Activated CD4-positive, alpha-beta T cell treated with anti-CD3 and anti-CD28 coated beads, Interleukin-2, Interleukin-4, amounts not matched to agents 100 ng/mL and 50 ng/mL, durations not matched to agents 16 hours and 8 hours (primary cell): Measurements from ENCODE around the gene NUP188.
A peak's percentile ranks its signal among the peaks of the same experiment; 100 is the strongest.

Experiments used
- DNase-seq: peaks from one replicate; pipeline ENCODE4 v3.0.0-alpha.2; 2020; ENCODE audit warnings: low spot score

The NUP188 gene

DNA sequence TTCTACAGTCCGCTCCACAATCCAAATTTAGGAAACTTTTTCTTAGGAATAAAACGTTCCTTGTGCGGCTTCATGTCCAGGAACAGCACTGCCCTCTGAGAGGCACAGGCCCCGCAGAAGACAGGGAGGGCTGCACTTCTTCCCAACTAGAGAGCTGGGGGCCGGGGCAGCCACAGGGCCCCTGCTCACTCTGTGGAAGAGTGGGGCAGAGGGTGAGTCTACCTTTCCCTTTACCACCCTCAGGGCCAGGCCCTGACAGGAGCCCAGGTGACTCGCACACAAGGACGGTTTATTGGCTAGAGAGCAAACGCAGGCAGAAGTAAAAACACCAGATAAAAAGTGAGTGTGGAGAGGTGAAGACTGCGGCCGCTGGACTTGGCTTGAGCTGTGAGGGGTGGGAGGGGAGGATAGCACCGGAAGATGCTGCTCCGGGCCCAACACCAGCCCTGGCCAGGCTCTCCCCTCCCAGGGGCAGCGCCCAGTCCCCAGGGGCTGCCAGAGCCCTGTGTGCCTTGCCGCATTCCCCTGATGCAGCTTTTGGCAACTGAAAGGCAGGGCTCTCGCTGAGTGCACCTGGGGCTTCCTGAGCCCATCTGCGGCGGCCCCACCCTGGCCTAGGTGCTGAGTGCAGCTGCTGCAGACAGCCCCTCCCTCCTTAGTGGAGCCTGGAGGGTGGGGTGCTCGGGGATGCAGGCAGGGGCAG is 60.4 kb downstream of the NUP188 start:
- no peak for DNase-seq

DNA sequence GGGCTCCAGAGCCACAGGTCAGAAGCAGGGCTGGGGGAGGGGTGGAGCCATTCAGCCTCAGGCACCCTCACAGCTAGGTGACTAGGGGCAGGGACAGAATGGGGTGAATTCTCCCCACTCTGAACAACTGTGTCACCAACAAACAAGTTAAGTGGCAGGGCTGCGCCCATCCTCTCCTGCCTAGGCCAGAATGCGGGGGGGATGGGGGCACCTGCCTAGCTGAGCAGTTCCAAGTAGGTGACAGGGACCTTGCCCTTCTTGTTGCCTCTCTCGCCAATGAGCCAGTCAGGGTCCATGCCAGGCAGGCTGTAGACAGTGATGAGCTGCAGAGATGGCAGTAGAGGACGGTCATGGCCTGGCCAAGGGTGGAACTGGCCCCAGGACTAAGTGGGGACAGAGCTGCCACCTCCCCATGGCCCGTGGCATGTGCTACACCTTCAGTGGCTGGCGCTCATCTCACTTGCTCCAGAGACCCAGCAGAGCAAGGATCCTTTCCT is 61.0 kb downstream of the NUP188 start:
- DNase-seq: no peak

DNA sequence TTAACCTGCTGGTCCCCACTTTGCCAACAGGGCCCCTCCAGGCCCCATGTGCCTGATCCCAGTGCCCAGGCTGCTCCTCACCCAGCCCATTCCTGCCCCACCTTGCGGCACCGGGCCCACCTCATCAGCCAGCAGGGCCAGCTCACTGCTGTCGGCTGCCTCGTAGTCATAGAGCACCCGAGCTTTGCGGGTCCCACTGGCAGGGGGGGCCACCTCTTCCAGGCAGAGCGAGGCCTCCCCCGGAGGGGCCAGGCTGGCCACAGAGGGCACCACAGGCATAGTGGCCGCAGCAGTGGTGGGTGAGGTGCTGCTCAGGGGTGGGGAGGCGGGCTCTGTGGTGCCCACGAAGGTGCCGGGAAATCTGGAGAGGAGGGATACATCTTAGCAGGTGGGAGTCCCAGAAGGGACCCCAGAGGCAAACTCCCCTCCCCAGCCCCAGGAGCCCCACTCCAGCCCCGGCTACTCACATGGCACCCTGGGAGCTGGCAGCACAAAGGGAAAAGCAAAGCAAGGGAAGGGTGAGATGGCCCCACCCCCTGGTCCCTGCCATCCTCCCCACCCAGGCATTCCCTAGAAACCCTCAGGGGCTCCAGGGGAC is 61.6 kb downstream of the NUP188 start:
- no peak for DNase-seq

DNA sequence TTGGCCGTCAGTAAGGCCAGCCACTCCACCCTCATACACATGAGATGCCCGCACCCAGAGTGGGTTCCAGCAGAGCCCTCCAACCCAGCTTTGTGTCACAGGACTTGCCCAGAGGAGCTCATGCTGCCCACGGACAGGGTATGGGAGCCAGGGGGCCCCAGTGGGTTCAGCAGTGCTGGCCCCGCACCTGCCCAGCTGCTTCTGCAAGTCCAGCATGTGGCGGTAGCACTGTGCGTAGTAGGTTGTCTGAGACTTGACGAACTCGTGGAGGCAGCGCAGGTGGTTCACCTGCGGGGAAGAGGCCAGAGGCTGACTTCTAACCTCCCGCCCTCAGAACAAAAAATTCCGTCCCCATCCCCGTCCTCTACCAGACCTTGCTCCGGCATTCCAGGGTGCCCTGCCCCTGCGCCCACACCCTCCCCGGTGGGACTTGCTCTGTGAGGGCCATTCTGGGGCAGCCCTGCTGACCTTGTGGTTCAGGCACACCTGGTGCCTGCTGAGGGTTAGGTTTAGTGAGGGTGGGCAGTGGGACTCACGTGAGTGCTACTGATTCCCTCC is 62.2 kb downstream of the NUP188 start:
- DNase-seq: no peak

DNA sequence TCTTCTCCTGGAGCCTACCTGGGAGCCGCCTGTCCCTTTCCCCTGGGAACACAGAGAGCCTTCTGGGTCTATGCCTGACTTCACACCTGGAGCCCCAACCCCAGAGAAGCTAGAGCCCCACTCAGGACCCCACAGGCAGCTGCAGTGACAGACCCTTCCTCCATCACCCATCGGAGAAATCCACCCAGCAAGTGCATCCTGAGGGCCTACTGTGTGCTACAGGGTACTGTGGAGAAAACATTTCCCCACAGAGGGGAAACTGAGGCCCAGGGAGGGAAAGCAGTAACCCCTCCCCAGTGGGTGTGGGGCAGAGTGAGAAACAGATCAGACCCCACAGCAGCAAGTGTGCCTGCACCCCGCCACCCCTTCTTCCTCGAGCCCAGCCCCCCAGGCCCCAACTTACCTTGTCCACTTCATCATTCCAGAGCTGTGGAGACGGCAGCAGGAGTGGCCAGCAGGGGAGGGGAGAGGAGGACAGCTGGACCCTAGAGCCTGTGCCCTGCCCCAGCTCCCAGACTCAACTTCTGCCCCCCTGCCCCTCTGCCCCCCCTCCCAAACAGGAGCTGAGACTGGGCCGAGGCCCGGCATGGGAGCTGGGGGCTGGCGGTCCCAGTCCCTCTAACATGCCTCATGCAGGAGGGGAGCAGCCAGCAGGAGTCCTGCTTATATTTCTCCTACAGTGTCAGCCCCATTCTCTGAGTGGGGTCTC is 62.9 kb downstream of the NUP188 start:
- no peak for DNase-seq

DNA sequence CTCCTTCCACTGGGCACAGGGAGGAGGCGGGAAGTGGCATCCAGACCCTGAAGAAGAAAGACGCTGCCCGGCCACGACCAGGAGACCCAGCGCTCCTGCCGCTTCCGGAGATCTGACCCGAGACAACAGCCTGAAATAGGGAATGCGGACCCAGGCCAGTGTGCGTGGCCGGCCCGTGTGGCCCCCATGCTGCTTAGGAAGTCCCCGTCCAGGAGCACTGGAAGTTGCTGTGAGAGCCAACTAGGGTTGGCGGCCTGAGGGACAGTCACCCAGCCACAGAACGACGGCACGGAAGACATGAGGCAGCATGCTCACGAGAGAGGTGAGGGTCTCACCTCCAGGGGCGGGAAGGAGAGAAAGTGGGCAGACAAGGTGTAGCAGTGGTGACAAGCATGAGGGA is 63.7 kb downstream of the NUP188 start:
- no peak for DNase-seq

DNA sequence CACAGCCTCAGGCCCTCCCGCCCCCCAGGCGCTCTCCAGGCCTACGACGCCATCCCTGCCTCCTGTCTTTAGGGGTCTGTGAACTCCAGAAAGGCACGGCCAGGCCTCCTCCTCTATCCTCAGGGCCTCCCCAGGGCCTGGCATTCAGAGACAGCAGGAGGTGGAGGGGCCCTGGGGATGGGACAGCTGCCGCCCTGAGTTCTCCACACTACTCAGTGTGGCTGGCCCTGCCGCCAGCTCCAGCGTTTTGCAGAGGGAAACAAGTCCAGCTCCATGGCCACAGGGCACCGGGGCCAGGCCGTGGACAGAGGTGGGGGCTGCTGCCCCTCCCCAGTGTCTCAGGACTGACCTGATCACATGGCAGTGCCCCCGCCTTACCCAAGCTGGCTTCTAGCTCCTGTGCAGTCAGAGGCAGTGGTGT is 64.3 kb downstream of the NUP188 start:
- no peak for DNase-seq

DNA sequence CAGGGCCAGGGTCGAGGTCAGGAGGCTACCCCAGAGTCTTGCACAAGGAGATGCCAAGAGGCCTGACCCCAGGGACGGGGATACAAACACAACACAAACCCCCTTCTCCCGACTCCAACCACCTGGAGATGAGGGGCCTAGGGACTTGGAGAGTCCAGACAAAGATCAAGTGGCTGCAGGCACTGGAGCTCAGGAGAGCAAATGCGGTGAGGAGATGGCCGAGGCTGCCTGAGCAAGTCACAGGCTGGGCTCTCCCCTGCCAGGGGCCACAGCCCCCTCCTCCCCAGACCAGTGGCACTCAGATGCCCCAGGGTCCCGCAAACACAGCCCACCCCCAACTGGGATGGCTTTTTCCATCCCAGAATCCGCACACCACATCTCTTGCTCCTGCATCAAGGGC is 64.8 kb downstream of the NUP188 start:
- DNase-seq: no peak

DNA sequence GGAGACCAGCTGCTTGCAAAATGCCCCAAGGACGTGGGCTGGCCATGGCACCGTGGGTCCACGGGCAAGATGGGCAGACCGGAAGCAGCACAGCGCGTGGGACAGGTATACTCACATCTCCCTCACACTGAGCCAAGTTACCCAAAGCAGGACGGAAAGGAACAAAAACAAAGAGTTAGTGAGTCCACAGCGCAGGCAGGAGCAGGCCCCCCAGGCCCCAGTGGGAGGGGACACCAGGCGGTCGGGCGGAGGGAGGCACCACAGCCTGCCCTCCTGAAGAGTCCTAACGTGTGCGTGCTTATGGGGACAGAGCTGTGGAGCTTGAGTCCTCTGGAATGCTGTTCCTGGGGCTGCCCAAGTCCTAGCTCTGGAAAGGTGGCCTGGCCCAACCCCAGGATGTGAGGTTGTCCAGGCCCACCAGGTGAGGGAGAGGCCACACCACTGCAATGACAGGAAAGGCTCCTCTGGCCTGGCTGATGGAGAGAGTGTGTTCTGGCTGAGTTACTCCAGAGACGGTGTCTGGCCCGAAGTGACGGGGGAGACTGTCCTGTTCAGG is 65.5 kb downstream of the NUP188 start:
- DNase-seq: no peak

DNA sequence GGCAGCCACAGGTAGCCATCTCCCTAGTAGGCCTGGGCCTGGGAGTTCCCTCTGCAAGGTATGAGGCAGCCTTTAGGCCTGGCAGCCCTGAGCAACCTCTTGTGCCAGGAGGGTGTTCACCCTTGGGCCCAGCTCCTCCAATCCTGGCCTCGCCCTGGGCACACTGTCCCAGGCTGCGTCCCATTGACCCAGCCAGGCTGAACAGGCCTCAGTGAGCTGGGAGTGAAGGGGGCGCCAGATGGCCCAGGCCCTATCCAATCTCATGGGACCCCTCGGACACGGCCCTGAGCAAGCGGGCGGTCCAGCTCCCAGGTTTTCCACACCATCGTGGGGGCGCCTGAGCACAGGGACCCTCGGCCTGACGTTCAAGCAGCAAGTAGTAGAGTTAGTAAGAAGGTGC is 66.2 kb downstream of the NUP188 start:
- DNase-seq: no peak

DNA sequence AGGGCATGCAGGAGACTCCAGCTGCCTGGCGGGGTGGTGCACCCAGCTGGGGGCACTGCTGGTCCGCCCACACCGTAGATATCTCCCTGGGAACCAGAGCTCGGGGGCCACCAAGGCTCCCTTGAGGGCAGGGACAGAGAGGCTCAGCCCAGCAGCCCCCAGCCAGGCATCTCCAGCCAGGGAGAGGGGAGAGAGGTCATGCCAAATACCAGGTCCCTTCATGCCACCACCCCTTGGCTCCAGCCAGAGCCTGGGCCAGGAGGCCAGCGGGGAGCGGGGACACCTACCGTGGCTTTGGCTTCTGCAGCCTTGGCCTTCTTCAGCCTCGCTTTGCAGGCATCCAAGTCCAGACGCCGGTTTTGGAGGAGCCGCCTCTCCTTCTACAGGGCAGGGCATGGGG is 66.6 kb downstream of the NUP188 start:
- no peak for DNase-seq

DNA sequence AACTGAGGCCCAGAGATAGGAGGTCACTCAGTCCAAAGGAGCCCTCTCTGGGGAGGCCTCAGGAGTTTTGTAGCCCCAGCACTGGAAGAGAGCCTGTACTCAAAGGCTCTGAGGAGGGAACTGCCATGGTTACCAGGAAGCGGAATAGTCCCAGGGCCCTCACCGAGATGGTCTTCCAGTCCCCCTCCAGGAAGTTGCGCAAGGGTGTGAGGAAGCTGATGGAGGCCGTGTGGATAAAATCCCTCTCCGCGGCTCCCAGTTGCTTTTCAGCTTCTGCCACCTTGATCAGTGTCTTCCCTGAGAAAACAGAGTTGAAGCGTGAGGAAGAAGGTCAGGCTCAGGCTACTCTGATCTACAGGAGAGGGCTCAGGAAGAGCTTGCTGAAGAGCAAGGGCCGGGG is 67.1 kb downstream of the NUP188 start:
- no peak for DNase-seq

DNA sequence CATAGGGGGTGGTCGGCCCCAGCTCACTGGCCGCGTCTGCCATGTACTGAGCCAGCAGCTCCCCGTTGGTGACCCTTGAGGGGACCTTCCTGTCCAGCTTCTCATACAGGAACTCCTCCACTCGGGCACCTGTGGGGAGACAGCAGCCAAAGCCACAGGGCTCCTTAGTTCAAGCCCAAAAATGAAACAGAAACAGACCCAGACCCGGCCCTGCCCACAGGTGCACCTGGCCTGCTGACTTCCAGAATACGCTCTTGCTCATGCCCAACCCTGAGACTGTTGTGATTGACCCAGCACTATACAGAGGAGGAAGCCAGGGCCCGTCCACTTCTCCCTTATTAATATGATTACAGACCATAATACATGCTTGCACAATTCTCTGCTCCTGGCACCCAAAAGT is 73.6 kb downstream of the NUP188 start:
- no peak for DNase-seq

DNA sequence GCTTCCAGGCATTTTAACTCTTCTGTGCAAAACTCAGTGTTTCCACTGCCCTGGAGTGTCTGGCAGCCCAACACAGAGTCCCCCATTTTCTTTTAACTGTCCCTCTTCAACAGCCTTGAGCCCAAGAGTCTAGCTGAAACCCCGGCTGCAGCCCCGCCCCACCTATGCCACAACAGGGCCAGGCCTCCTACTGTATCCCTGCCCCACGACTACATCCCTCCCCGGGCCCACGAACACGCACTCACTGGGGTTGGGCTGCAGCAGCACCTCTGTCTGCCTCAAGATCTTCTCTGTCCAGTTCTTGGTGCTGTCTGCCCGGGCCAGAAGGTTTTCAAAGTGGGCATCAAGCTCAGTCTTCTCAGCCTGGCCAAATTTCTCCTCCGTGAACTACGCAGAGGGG is 74.5 kb downstream of the NUP188 start:
- DNase-seq: no peak

DNA sequence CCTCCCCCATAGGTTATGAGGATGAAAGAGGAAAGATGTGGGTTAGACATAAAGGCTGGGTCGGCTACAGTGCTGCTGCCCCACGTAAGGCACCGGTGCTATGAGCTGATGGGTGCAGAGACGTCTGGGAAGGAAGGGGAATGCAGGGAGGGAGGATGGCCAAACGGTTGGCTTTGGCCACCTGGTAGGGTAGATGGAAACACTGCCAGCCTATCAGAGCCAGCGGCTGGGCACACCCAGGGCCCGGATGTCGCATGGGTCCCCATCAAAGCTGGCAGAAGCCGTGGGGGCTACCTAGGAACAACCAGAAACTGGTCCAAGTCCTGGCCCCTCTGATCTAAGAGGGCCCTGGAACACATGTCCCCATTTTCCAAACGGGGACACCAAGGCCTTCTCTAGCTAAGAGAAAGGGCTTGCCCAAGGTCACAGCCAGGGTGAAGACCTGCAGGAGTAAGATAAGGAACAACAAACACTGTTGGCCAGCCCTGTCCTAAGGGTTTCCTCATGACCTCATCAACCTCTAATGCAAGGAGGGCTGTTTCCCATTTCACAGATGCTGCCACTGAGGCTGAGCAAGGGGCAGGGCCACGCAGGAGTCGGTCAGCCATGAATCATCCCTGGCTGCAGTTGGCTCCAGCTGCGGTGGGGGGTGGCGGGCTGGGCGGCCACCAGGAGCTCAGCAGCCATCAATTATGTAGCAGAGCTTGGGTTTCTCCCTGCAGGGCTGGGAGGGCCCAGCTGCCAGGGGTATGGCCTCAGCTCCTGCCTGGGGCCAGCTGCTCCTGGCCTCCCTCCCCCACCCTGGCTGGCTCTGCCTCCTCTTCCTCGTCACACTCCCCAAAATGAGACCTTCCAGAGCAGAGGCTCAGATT is 75.8 kb downstream of the NUP188 start:
- no peak for DNase-seq

DNA sequence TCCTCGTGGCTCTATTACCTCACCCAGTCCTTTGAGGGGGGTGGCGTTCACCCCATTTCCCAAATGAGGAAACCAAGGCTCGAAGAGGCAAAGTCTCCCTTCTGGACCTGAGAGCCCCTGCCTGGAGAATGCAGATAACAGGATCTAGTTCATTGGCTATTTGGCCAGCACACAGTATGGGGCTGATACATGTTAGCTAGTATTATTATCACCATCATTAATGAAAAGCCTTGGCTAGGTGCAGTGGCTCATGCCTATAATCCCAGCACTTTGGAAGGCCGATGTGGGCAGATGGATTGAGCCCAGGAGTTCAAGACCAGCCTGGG is 76.4 kb downstream of the NUP188 start:
- no peak for DNase-seq

DNA sequence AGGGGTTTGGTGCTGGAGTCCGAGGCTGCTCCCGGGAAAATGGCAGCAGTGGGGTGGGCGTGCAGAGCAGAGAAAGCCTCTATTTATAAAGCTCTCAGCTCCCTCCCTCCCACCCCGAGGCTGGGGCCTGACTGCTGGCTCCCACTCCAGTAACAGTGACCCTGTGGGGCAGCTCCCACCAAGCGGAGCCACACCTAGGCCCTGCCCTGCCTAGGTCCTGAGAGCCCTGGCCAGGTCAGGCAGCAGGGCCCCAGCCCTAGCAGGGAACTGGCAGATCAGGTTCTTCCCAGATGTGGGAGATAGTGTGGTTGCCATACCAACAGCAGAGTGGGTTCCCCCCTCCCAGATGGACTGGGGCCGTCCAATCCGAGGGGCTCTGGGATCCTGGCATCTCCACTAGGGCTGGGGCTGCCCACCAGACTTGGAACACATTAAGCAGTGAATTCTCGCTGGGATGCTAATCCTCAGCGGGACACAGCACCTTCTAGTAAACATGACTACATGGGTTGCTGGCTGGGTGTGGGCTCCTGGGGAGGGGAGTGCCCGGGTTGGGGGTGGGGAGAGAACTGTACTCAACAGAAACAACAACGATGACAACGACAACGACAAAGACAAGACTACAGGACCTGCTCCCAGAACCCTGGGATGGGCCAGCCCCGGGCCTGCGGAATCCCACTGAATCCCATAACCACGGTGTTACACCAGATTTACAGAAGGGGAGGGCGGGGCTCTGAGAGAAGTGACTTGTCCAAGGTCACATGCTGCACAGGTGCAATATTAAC is 79.1 kb downstream of the NUP188 start:
- no peak for DNase-seq

DNA sequence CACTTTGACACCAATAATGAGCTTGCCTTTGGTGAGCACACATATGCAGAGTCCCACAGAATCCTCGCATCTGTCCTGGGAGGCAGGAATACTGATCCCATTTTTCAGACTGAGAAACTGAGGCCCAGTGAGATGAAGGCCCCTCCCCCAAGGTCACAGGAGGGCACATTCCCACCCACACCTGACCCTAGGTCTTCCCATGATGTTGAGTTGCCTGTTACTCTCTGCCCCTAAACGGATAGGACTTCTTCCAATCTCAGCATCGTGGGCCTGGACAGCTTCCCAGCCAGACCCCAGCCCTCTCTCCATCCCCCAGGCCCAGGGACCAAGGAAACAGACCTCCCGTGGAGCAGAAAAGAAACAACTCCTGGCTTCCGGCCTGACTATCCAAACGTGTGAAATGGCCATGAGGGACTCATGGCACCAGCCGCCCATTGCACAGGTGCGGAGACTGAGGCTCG is 79.8 kb downstream of the NUP188 start:
- no peak for DNase-seq

DNA sequence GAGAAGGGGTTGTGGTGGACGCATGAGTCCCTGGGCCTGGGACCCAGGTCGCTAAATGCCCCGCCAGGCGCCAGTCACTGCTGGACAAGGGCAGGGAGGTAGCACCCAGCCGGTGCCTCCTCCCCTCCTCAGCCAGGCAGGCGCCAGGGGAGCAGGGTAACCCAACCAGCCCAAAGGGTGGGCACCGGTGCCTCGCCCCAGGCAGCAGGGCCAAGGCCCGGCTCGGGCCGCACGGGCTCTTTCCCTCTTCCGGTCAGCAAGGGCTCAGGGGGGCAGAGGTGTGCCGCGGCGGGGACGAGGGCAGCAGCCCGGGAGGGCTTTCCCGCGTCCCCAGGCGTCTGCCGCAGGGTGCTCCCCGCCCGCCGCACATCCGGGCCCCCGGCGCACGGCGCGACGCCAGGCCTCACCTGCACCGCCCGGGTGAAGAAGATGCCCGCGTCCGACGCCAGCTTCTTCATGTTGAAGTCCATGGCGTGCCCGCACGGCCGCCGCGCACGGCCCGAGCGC is 80.2 kb downstream of the NUP188 start:
- DNase-seq: peak; percentile 63

DNA sequence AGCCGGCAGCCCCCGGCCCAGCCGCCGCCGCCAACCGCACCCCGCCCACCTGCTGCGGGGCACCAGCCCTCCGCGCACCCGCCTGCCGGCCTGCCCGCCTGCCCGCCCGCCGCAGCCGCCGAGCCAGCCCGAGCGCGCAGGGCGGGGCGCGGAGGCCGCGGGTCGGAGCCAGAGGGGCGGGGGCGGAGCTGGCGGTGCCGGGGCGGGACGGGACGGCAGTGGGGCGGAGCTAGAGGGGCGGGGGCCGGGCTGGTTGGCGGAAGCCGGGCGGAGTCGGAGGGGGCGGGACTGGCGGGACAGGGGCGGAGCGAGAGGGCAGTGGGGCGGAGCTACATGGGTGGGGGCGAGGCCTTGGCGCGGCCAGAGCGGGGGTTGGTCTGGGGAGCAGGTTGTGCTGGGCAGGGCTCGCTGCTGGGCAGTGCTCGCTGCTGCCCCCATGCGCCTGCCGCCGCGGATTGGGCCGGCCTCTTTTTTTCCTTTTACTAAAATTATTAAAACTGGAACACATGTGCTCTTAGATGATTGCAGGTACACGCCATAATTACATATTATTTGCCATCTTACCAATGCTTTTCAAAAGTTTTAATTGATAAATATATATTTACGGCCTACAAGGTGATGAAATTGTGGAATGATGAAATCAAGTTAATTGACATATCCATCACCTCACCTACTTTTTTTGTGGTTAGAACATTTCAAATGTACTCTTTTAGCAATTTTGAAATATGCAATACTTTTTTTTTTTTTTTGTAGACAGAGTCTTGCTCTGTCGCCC is 80.9 kb downstream of the NUP188 start, which contains the start of gene SH3GLB2:
SH3GLB2 (minus strand) TSS at position 140 of the 775 bp plus-strand sequence. CDS start 177 bp downstream, outside the sequence.
- DNase-seq: peak; percentile 97
